GM12878 (cell line): ENCODE results near the gene HIRIP3.

ENCODE experiments used
- CEBPB ChIP-seq, 2 experiments: fragments of 150-350 bp in 1 of 2; IDR thresholded peaks; 2 replicates each; pipeline ENCODE4 v1.6.1; 2012 to 2014; ENCODE audit warnings: low read depth in 2 of 2, low read length in 2 of 2, borderline replicate concordance in 1 of 2, inconsistent platforms in 1 of 2
- CTCF ChIP-seq, 3 experiments: IDR thresholded peaks in 2 of 3; conservative IDR thresholded peaks in 1 of 3; 2 replicates each; pipeline ENCODE4 v1.5.1; 2011; ENCODE audit warnings: low read depth in 3 of 3, low read length in 3 of 3, mild to moderate bottlenecking in 3 of 3, control low read depth in 2 of 3, moderate library complexity in 2 of 3, inconsistent platforms in 1 of 3, mixed read lengths in 1 of 3; ENCODE audit not compliant: control insufficient read depth in 2 of 3, insufficient read depth in 1 of 3; ENCODE audit errors: extremely low read depth in 1 of 3
- HCFC1 ChIP-seq: fragments of 150-350 bp; IDR thresholded peaks from 2 replicates; pipeline ENCODE4 v1.6.1; 2014; ENCODE audit warnings: low read length
- HDGF ChIP-seq: fragments of 450-650 bp; IDR thresholded peaks from 2 replicates; pipeline ENCODE4 v1.6.1; 2016; ENCODE audit warnings: antibody characterized with exemption
- IRF3 ChIP-seq: fragments of 450-650 bp; IDR thresholded peaks from 2 replicates; pipeline ENCODE4 v1.6.1; 2014; ENCODE audit warnings: mild to moderate bottlenecking
- KDM1A ChIP-seq: fragments of 200-600 bp; sonication (generic); IDR thresholded peaks from 2 replicates; pipeline ENCODE4 v1.6.1; 2016; ENCODE audit warnings: borderline replicate concordance
- MAX ChIP-seq: IDR thresholded peaks from 2 replicates; pipeline ENCODE4 v1.6.1; 2012; ENCODE audit warnings: low read depth, low read length, improper control_type of control experiment
- POLR2A ChIP-seq: IDR thresholded peaks from 2 replicates; pipeline ENCODE4 v1.6.1; 2011; ENCODE audit warnings: low read depth, mild to moderate bottlenecking, low read length
- POLR2AphosphoS5 ChIP-seq: IDR thresholded peaks from 2 replicates; pipeline ENCODE4 v1.6.1; 2011; ENCODE audit warnings: mild to moderate bottlenecking, low read length, inconsistent platforms
- SMAD1 ChIP-seq: fragments of 450-650 bp; IDR thresholded peaks from 2 replicates; pipeline ENCODE4 v1.6.1; 2018; ENCODE audit warnings: mild to moderate bottlenecking, low read depth; ENCODE audit not compliant: partially characterized antibody
- TCF3 ChIP-seq: IDR thresholded peaks from 2 replicates; pipeline ENCODE4 v1.6.1; 2012; ENCODE audit warnings: low read depth, mild to moderate bottlenecking, low read length, borderline replicate concordance; ENCODE audit not compliant: insufficient read depth
- USF2 ChIP-seq: IDR thresholded peaks from 2 replicates; pipeline ENCODE4 v1.6.1; 2011; ENCODE audit warnings: low read depth, low read length, improper control_type of control experiment, borderline replicate concordance
- ZBTB33 ChIP-seq: fragments of 450-650 bp; IDR thresholded peaks from 2 replicates; pipeline ENCODE4 v1.6.1; 2017; ENCODE audit warnings: mild to moderate bottlenecking
- ZZZ3 ChIP-seq: IDR thresholded peaks from 2 replicates; pipeline ENCODE4 v1.6.1; 2011; ENCODE audit warnings: low read depth; ENCODE audit not compliant: control insufficient read depth, insufficient read length

- TF ChIP-seq KDM1A (no peak), CEBPB (IDR thresholded peaks at IDR 0.05; ENCODE audit: borderline replicate concordance in 1 of 2, low read depth in 2 of 2, low read length in 2 of 2) (no peak), POLR2A (peak; percentile 66), SMAD1 (no peak), IRF3 (no peak), ZBTB33 (no peak), CTCF (IDR thresholded peaks at IDR 0.05 in 2 of 3, conservative IDR thresholded peaks at IDR 0.05 in 1 of 3; ENCODE audit: control insufficient read depth in 2 of 3, extremely low read depth in 1 of 3, insufficient read depth in 1 of 3, low read depth in 3 of 3, low read length in 3 of 3) (no peak), HCFC1 (no peak), POLR2AphosphoS5 (peak; percentile 33; the same call in 1 of the 2 replicates), USF2 (no peak; the same call in 1 of the 2 replicates), MAX (peak; percentile 86), TCF3 (peak; percentile 70; the same call in 1 of the 2 replicates), HDGF (peak; percentile 63; the same call in 1 of the 2 replicates), ZZZ3 (no peak)
Measured at GRCh38 chr16:29995324-29995910, at the start of gene HIRIP3.
